Activated CD8-positive, alpha-beta memory T cell treated with anti-CD3 and anti-CD28 coated beads for 48 hours (primary cell): ENCODE results near the gene NRG2.

ENCODE experiments used
- DNase-seq, 3 experiments: peaks; one replicate each; pipeline ENCODE4 v3.0.0-alpha.2; 2020; ENCODE audit warnings: low read depth in 2 of 3, low spot score in 2 of 3

NRG2 gene

DNA sequence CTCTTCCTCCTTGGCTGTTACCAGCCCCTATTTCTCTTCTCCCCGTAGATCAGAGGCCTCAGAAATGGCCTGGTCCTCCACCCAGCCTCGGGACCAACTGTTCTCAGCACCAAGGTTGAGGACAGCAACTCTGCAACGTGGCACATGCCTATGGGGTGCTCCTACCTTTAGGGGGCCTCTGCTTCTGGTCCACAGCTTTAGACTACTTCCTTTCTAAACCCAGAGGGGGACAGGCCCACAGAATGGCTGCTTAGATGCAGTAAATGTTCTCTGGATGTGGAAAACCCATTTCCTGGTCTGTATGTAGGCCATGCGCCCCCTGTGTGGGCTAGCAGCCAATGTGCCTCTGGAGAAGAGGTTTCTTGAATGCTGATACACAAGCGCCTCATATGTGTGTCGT, 68.4 kb downstream of the NRG2 start:
- DNase-seq = no peak

DNA sequence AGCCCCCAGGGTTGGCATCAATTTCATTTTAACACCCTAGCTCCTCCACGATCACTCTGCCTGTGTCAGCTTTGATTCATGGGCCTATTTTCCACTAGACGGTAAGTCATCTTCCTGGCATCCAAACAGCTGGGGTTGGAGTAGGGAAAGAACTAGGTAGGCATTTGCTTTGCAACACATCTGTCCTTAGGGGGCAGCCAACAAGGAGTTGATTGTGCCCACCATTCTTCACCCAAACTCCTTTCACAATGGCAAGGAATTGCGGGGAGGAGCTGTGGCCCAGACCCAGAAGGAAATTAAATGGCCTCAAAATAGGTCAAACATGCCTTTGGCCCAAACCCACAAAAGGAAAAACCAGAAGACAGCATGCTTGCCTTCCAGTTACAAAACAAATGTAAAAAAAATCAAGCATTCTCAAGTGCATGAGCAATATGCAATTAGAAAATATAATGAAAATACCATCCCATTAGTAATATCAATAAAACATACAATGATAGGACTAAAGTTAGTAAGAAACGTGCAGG, 71.8 kb downstream of the NRG2 start:
- DNase-seq = no peak

DNA sequence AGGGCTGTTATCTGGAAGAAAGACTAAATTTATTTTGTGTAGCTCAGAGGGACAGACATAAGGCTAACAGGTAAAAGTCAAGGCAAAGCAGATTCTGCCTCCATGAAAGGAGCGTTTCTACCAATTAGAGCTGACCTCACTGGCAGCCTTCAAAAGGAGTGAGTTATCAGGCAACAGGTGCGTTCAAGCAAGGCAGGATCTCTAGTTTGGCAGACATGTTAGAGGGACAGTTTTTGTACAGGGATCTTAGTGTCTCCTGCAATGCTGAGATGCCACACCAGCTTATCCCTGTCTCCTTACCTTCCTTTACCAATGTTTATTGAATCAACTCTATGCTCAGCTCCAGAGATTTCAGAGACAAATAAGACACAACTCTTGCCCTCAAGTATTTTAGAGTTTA, 73.8 kb downstream of the NRG2 start:
- DNase-seq = no peak

DNA sequence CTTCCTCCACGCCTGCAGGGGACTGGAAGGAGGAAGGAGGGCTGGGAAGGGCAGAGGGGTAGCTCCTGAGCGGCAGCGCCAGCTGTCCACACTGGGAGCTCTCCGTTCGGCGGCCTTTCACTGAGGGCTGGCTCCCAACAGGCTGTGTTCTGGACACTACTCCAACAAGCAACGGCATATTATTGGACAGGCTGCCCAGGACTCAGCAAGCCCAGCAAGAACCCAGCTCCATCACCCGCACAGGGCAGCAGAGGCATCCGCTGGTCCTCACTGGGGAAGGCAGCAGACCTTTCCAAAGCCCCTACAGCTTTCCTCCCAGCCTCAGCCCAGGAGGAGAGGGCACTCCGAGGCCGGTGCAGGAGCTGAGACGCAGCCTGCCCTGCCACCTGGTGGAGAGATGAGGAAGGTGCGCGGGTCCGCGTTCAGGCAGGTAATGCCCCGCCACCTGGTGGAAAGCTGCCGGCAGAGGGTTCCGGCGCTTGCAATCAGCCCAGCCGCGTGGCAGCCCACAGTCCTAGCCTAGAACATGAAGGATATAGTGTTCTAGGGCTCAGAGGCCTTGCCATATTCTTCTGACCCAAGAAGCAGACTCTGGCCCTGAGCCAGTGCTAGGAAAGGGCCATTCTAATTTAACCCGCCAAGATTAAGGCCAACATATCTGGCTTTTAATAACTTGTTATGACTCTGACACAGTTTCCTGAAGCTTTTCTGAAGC, 74.4 kb downstream of the NRG2 start:
- DNase-seq = peak; percentile 72 to 91 (median 88)

DNA sequence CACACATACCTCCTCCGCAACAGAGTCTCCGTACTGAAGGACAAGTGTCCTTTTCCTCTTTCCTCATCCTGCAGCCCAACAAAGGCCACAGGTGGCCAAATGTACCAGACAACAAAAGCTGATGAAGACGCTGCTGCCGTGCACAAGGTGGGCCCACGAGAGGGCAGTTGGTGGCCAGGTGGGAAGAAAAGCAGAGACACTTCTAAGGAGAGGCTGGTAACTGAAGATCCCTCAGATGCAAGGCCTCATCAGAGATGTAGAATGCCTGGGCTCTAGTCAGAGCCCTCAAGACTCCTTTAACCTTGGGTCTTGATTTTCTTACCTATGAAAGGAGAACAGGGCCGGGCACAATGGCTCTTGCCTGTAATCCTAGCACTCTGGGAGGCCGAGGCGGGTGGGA, 75.7 kb downstream of the NRG2 start:
- no peak for DNase-seq

DNA sequence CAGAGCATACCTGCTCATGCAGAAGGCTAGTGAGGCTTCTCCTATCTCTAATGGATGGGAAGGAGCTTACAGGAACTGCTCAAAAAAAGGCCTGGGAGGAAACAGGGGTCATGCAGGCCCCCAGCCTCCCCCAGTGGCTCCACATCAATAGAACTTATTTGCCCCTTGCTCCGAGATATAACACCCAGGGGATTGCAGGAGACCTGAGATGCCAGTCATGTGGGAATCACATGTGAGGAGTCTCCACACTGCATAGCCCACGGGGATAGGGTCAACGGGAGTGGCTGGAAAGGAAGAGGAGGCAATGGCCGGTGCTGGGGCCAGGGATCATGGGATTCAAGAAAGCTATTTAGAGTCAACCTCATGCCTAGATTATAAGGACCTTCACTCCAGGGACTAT, 76.2 kb downstream of the NRG2 start:
- no peak for DNase-seq

DNA sequence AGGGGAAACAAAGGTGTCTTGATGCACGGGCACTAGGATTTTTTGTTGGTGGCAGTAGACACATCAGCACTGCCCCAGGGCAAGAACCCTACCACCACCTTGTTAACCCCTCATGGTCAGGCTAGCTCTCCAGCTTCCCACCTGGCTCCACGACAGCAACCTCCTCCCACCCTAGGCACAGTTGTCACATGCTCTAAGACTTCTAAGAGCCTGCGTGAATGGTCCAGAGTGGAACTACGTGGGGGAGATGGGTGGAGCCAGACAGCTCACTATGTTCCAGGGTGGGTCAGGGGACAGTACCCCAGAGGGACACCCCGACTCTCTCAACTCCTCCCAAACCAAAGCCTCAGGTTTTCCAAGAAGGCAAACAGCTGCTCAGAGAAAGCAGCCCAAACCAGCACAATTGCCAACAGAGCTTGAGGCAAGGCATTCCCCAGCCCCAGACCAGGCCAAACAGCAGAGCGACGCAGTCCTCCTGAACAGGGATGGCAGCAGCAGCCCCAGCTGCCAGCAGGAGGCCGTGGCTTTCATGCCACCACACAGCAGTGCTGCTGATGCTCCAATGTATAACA, 78.0 kb downstream of the NRG2 start:
- DNase-seq = no peak

DNA sequence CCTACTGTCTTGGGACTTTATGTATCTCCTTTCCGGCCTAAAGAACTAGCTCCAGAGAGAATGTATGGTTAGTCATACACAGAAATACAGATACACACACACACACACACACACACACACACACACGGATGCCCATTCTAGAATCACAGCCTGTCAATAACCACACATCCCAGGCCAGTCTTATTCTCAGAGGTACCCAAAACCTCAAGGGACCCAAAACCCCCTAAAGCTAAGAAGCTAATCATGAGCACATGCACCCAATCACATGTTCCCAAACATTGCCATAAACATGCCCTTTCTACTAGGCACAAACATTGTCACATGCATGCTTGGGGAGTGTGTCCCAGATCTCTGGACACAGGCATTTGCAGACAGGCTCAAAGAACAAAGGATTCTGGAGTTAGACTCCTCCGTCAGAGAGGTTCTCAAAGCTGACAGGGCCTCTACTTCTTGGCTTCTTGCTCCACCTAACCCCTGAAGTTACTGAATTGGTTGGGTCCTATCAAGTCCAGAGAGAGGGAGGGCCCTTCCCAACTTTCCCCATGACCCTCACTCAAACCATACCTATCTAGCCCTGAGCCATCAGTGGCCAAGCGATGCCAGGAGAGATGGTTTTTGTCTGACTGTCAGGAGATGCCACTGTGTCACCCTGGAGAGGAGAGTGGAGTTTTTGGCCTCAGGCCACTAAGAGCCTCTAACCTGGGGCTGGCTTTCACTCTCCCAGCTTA, 78.7 kb downstream of the NRG2 start:
- DNase-seq = no peak

DNA sequence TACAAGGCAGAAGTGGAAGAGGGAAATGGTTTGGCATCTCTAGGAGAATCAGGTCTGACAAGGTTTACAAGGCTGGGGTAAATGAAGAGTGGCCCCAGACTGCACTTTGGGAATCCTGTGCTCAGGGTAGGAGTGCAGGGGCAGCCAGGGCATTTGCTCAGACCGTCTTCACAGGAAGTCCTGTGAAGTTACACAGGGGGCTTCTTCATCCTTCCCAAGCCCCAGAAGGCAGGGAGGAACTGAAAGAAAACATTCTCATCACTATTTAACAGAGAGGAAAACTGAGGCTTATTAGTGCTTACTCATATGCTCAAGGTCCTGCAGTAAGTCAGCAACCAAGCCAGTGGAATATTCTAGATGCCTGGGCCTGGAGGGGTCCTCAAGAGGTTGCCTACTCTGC, 80.7 kb downstream of the NRG2 start:
- DNase-seq = no peak

DNA sequence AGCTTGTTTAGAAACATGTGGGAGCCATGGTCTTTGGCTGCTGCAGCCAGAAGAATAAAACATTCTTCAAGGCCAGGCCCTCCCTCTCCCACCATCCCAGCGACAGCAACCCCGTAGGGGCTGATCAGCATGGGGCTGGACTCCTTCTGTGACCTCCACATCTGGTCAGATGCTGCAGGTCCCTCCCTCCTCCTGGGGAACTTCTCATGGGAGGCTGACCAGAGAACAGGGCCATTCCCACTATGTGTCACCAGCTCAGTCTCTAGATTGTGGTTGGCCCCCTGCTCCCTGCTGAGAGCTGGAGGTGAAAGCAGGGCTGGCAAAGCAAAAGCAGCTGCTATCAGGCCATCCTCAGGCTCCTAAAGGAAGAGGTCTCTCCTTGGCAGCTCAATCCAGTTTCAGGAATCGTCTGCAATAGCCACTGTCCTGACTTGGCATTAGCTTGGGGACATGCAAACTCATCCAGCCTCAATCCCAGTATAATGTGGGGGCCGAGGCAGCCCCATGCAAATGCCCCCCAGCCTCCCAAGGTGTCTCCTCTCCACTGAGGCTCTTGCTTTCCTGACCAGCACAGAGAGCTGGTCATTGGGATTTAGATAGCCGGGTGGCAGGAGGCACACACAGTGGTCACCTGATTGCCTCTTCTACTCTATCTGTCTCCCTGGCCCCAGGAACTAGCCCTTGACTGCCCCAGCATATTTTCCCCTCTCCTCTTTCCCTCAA, 81.5 kb downstream of the NRG2 start:
- no peak for DNase-seq

DNA sequence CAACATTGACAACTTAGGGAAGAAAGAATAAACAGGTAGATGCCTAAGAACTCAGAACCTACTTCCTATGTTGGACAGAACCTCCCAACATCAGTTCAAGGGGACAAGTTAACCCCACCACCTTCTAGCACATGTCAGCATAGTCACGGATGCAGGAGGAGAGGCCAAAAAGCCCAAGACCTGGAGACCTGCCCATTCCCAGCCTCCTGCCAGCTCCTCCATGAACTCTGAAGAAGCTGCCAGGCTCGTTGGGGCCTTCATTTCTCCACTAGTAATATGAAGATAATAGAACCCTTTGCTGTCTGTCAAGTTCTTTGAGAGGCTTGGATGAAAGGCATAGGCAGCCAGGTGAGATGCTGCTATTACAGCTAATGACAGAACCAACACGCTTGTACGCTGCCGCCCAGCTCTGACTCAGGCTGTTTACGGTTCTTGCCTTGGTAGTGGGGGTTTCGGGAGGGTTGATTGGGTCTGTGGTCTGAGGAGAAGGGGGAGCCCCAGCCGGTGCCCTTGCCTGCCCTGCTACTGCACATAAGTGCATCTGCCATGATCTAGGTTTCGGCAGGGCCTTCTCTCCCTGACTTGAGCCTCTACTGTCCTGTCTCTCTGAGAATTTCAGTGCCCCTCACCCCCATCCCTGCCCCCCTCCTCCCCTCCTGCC, 82.2 kb downstream of the NRG2 start:
- no peak for DNase-seq

DNA sequence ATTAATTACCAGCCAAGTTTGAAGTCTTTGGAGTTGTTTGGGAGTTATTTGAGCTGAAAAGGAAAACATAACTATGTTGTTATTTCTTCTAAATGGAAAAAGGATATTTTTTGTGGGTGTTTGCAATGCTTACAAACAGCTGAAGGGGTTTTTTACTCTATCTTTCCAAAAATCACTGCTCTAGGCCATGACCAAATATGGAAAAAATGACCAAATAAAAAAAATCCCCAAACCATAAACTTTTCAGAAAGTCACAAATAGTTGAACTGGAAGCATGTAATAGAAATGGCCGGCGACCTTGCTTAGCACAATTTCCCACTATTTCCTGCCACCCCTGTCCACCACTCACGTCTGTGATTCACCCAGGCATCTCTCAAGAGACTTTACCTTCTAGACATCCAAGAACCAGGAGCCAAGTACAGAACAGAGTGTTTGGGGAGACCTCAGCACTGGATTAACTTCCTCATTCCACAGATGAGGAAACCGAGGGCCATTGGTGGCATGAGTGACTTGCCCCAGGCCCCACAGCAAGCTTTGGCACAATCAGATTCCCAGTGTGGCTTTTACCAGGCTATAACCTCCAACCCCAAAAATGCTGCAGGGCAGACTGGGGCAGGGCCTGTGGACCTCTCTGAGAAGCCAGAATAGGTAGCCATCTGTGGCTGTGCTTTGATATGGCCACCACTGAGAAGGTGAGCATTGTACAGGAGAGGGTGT, 84.5 kb downstream of the NRG2 start:
- DNase-seq = no peak

DNA sequence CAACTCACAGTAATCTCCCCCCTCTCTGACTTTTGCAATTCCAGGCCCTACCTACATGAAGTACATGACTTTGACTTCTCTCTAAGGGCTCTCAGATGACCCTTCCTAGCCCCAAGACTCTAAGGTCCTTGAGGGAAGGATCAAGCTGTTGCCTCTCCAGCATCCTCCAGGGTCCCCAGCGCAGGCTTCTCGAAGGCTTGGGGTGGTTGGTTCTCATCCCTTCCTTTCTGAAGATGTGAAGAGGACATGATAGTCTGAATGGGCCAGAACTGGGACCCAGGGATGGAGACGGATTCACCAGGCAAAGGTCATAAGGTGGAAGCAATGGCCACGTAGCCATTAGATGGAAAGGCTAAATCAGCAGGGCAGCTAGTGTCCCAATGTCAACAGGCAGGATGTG, 86.8 kb downstream of the NRG2 start:
- no peak for DNase-seq

DNA sequence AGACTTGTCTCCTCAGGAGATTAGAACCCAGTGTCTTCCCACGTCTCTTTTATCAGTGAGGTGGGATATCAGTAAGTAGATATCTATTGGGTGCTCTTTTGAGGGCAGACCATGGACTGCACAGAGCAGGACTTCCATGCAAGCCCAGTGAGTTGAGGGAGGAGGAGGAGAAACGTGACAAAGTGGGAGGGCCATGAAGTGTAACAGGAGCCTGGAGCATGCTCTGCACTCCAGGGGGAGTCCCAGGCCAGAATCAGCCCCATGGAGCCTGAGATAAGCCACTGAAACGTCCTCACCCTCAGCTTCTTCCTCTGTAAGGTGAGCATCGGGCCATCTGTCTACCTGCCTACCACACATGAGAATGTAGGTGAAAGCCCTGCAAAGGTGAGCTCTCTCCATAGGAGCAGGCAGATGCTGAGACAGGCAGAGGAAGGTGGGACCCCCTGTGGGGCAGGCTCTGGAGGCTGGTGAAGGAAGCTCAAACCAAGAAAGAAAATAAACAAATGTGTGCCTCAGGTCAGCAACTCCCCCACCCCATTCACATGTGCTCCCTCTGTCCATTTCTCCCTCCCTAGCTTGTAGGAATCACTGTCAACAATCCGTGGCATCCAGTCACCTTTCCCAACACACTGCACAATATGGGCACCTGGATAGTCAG, 87.4 kb downstream of the NRG2 start:
- no peak for DNase-seq

DNA sequence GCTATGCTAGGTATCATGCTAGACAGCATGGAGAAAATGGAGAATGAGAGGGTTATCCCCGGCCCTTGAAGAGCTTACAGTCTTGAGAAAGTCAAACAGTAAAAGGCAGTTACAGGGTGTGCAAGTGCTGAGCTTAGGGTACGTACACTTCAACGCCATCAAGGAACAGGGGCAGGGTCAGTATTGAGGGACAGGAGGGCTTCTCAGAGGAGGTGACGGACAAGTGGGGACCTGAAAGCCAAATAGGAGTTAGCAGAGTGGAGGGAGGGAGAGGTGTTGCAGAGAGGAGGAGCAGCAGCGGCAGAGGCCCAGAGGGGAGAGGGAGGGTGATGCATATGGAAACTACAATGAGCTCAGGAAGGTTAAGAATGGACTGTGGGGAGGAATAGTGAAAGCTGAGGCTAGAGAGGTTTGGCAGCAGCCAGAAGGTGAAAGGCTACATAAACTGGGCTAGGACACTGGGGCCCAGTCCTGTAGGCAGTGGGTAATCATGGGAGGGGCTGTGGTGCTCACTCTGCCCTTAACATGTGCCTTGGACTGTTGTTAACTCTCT, 88.0 kb downstream of the NRG2 start:
- DNase-seq = no peak

DNA sequence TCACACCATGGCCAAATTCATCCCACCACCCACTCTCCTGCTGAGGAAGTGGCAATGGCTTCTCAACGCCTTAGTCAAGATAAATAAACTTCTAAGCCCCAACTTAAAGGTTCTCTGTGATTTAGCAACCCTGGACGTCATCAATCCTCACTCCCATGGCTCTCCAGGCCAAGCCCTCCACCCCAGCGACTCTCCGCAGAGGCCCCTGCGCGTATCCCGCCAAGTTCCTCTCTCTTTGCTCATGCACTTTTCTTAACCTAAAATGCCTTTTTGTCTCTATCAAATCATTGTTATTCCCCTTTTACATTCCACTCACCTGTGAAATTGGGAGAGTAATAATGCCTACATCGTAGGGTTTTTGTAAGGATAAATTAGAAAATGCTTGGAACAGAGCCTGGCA, 88.6 kb downstream of the NRG2 start:
- no peak for DNase-seq

DNA sequence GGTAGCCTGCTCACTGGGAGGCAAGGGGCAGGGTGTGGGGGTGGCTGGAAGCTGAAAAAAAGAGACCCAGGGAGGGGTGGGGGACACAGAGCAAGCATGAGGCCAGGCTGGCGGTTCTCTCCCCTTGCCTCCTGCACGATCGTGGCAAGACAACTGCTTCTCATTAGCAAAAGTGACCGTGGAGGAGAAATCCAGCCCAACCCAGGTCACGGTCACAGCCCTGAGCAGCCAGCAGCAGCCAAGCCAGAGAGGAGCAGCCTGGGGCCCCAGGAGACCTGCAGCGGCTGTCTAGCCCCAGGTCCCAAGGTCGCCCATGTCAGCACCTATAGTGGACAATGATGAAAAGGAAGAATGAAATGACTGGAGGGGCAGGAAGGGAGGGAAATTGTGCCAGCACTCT, 89.1 kb downstream of the NRG2 start:
- no peak for DNase-seq

DNA sequence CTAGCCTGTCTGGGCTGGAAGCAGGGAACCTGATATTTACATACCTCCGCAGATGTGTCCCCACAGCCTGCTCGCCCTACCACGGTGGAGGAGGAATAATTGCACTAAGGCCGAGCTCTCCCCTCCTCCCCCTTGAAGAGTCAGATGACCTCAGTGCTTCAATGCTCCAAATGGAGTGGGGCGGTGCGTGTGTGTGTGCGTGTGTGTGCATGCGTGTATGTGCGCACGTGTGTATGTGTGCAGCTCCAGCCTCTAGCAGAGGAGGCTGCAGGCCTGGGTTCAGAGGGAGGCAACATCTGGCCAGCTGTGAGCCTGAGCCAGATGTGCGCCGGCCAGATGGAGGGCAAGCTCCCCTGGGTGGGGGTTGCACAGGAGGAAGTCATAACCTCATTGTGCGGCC, 90.5 kb downstream of the NRG2 start:
- DNase-seq = no peak

DNA sequence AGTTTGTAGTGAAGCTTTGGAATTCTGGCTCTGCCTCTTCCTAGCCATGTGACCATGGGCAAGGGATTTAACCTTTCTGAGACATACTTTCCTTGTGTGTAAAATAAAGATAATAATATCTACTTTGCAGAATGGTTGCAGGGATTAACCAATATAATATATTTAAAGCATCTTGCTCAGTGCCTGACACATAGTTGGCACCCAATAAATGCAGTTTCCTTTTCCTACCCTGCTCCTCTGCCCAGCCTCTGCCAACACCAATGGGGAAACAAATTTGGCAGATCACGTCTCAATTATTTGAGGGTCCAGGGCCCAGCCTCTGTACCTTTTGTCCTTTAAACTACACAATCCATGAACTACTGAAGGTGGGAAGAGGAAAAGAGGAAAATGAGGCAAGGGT, 91.1 kb downstream of the NRG2 start:
- no peak for DNase-seq
